ENCODE data around the gene CLSTN3.
"Not testable (repeated sequence)": the region's sequence is repeated elsewhere in the genome, so short reads cannot be mapped to it uniquely, and the experiment has no call there.

Gene CLSTN3

GRCh38 chr12:7154042-7154441, 23.9 kb downstream of the CLSTN3 start:
- DNase-seq, result no peak

GRCh38 chr12:7154901-7155470, 24.8 kb downstream of the CLSTN3 start:
- DNase-seq, result no peak

GRCh38 chr12:7155471-7156034, 25.4 kb downstream of the CLSTN3 start:
- DNase-seq, result no peak

- DNase-seq, result no peak
Measured at GRCh38 chr12:7156259-7157197, 26.4 kb downstream of the CLSTN3 start.

- DNase-seq, result no peak
Measured at GRCh38 chr12:7157391-7157790, 27.2 kb downstream of the CLSTN3 start.

GRCh38 chr12:7158781-7159609, 28.8 kb downstream of the CLSTN3 start:
- no peak for DNase-seq

GRCh38 chr12:7160183-7160582, 30.0 kb downstream of the CLSTN3 start:
- no peak for DNase-seq

- no peak for DNase-seq
Measured at GRCh38 chr12:7161327-7161726, 31.2 kb downstream of the CLSTN3 start.

- DNase-seq, result no peak
Measured at GRCh38 chr12:7161811-7162210, 31.6 kb downstream of the CLSTN3 start.

GRCh38 chr12:7162691-7163114, 32.5 kb downstream of the CLSTN3 start:
- no peak for DNase-seq

GRCh38 chr12:7169951-7170350, 39.8 kb downstream of the CLSTN3 start:
- no peak for DNase-seq

GRCh38 chr12:7171854-7172253, 41.7 kb downstream of the CLSTN3 start:
- no peak for DNase-seq

GRCh38 chr12:7175493-7175892, 45.3 kb downstream of the CLSTN3 start:
- DNase-seq, result no peak

- DNase-seq, result no peak
Measured at GRCh38 chr12:7176595-7176994, 46.4 kb downstream of the CLSTN3 start.

- DNase-seq, result no peak
Measured at GRCh38 chr12:7178481-7178880, 48.3 kb downstream of the CLSTN3 start.

GRCh38 chr12:7180685-7181084, 50.5 kb downstream of the CLSTN3 start:
- DNase-seq, result no peak

- not testable (repeated sequence) for DNase-seq
Measured at GRCh38 chr12:7186058-7186457, 55.9 kb downstream of the CLSTN3 start.

- DNase-seq, result peak; percentile 67
Measured at GRCh38 chr12:7188562-7189397, 58.6 kb downstream of the CLSTN3 start.

GRCh38 chr12:7189398-7190267, 59.5 kb downstream of the CLSTN3 start, which contains the start of gene PEX5:
PEX5 (plus strand) TSS chr12:7189686; CDS start chr12:7190378, 692 bp downstream.
- peak; percentile 91 for DNase-seq

GRCh38 chr12:7190268-7191055, 60.3 kb downstream of the CLSTN3 start:
- DNase-seq, result no peak

All from right forelimb (tissue), 1 donor.